ENCODE data around the gene BUB1. TPM values are rescaled to one million over a fixed set of nuclear protein-coding genes. Genes with fewer than 3 reads are reported as not detected.

Gene BUB1
- total RNA-seq, 4 donors from 2014 or later = 1.2 to 7.7 (median 3.2) TPM

DNA sequence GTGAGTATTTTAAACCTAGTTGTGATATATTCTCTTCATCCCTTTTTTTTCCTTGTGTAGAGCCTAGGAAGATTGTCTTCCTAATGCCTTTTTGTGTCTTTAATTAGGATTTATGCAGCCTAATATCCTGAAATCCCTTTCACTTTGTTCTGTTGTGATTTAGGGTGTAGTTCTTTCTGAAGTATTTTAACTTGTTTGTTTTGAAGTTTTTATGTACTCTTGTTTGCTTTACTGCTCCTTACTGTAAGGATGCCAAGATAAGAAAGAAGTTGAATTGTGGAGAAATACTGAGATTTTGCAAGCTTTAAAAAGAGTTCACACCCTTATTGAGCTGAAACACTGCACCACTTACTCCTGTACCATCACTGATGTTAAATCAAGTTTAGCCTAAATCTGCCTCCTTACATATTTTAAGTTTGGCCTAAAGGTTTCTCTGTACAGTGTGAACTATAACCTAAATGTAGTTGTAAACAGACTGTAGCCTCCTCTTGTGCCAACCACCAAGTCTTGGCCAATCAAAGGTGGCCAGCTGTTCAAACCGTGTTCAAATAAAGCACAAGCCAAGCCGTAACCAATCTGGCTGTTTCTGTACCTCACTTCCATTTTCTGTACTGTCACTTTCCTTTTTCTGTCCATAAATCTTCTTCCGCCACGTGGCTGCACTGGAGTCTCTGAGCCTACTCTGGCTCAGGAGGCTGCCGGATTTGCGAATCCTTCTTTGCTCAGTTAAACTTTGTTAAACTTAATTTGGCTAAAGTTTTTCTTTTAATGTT, 36.8 kb upstream of the BUB1 start:
- H3K36me3 ChIP-seq = no peaks in the 10 kb centered on the region
- H3K4me1 ChIP-seq = no peaks in the 10 kb centered on the region
- no peaks in the 10 kb centered on the region for H3K9me3 ChIP-seq
- WGBS = 52% methylated on average over 6 of the region's 6 CpGs
- TF ChIP-seq, protein P1, sequence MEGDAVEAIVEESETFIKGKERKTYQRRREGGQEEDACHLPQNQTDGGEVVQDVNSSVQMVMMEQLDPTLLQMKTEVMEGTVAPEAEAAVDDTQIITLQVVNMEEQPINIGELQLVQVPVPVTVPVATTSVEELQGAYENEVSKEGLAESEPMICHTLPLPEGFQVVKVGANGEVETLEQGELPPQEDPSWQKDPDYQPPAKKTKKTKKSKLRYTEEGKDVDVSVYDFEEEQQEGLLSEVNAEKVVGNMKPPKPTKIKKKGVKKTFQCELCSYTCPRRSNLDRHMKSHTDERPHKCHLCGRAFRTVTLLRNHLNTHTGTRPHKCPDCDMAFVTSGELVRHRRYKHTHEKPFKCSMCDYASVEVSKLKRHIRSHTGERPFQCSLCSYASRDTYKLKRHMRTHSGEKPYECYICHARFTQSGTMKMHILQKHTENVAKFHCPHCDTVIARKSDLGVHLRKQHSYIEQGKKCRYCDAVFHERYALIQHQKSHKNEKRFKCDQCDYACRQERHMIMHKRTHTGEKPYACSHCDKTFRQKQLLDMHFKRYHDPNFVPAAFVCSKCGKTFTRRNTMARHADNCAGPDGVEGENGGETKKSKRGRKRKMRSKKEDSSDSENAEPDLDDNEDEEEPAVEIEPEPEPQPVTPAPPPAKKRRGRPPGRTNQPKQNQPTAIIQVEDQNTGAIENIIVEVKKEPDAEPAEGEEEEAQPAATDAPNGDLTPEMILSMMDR (IDR thresholded peaks at IDR 0.05) = no peak
- TF ChIP-seq POLR2A (IDR thresholded peaks at IDR 0.05) = no peak
- no peak overlapping the region for H3K4me3 ChIP-seq
- H3K27me3 ChIP-seq = peaks cover 14% of the 10 kb centered on the region
- no peak overlapping the region for H3K27ac ChIP-seq
- DNase-seq (ENCODE audit: low spot score in 2 of 2) = no peak

DNA sequence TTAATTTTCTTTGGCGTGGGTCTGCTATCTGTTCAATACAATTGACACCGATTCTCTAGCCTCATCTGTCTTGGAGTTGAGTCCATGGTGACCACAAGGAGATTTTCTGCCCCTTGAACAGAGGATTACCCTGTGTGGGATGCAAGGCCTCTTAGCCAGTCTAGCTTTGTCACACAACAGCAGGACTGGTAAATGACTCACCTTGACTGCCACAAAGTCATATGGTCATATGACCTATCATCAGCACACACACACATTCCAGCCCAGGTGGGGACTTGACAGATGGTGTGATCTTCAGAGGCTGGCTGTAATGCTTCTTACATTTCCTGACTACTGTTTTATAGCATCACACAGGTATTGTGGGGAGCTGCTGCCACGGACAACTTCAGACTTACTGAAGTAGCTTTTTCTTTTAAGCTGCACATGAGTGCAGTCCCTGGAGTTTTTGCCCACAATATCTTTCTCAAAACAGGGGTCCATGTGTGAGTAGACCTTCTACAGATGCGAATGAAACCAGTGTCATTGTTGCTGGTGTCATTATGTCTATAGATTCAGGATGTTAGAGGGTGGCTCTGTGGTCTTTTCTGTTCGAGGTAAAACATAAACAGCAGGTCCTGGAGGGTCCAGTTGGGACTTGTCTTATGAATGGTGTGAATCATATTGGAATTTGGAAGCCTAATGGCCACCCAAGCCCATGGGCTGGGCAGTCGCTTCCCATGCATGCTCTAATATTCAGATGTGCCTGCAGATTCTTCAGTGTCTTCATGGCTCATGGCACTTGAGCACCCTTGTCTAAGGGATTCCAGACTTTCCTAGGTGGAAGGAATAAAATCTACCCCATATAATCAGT, 35.9 kb upstream of the BUB1 start:
- H3K4me3 ChIP-seq = no peak overlapping the region
- no peak for DNase-seq (ENCODE audit: low spot score in 2 of 2)
- H3K36me3 ChIP-seq = no peaks in the 10 kb centered on the region
- H3K27me3 ChIP-seq = peaks cover 14% of the 10 kb centered on the region
- no peaks in the 10 kb centered on the region for H3K9me3 ChIP-seq
- WGBS = 81% methylated on average over 6 of the region's 6 CpGs
- no peaks in the 10 kb centered on the region for H3K4me1 ChIP-seq
- H3K27ac ChIP-seq = no peak overlapping the region
- TF ChIP-seq POLR2A (IDR thresholded peaks at IDR 0.05) (no peak), POLR2AphosphoS5 (IDR thresholded peaks at IDR 0.05) (no peak), EP300 (IDR thresholded peaks at IDR 0.05) (no peak)
- TF ChIP-seq, protein P1 (IDR thresholded peaks at IDR 0.05) = no peak

DNA sequence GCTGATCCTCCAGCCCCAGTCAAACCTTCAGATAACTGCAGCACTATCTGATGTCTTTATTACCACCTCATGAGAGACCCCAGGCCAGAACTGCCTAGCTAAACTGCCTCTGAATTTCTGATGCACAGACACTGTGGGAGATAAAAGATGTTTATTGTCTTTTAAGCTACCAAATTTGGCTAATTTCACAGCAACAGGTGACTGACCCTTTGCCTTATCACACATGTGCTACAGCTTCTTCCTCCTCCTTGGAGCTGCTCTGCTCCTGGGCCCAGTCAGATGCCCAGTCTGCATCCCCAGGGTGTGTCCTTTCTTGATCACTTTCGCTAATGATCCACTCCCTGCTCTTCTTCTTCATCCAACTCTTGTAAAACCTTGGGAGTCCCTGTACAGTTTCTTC, 34.9 kb upstream of the BUB1 start:
- no peak for DNase-seq (ENCODE audit: low spot score in 2 of 2)
- TF ChIP-seq, protein P1 (IDR thresholded peaks at IDR 0.05) = no peak
- TF ChIP-seq EP300 (IDR thresholded peaks at IDR 0.05) = no peak
- TF ChIP-seq POLR2AphosphoS5 (IDR thresholded peaks at IDR 0.05) = no peak
- WGBS = 100% methylated on average over 1 of the region's 1 CpG
- Histone ChIP-seq H3K9me3 (no peaks in the 10 kb centered on the region), H3K27ac (no peak overlapping the region), H3K27me3 (peaks cover 14% of the 10 kb centered on the region), H3K4me3 (no peak overlapping the region), H3K36me3 (no peaks in the 10 kb centered on the region), H3K4me1 (no peaks in the 10 kb centered on the region)

- peaks cover 11% of the 10 kb centered on the region for H3K27me3 ChIP-seq
- no peak for DNase-seq (ENCODE audit: low spot score in 2 of 2)
- H3K27ac ChIP-seq = no peak overlapping the region
- TF ChIP-seq EP300 (IDR thresholded peaks at IDR 0.05) = no peak
- TF ChIP-seq POLR2A (IDR thresholded peaks at IDR 0.05) = no peak
- TF ChIP-seq POLR2AphosphoS5 (IDR thresholded peaks at IDR 0.05) = no peak
- TF ChIP-seq, protein P1 (IDR thresholded peaks at IDR 0.05) = no peak
- no peaks in the 10 kb centered on the region for H3K9me3 ChIP-seq
- no peaks in the 10 kb centered on the region for H3K4me1 ChIP-seq
- 31% methylated on average over 1 of the region's 1 CpG for WGBS
- H3K36me3 ChIP-seq = no peaks in the 10 kb centered on the region
- no peak overlapping the region for H3K4me3 ChIP-seq
Observed at GRCh38 chr2:110708455-110708854, 30.6 kb upstream of the BUB1 start.

- TF ChIP-seq POLR2AphosphoS5 (IDR thresholded peaks at IDR 0.05) = no peak
- no peak for TF ChIP-seq POLR2A (IDR thresholded peaks at IDR 0.05)
- TF ChIP-seq EP300 (IDR thresholded peaks at IDR 0.05) = no peak
- TF ChIP-seq, protein P1 (IDR thresholded peaks at IDR 0.05) = no peak
- no peak for DNase-seq (ENCODE audit: low spot score in 2 of 2)
- Histone ChIP-seq H3K9me3 (no peaks in the 10 kb centered on the region), H3K27me3 (peaks cover 11% of the 10 kb centered on the region), H3K4me1 (no peaks in the 10 kb centered on the region), H3K4me3 (no peak overlapping the region), H3K27ac (no peak overlapping the region), H3K36me3 (no peaks in the 10 kb centered on the region)
- WGBS = 54% methylated on average over 1 of the region's 1 CpG
Observed at GRCh38 chr2:110707386-110707965, 29.6 kb upstream of the BUB1 start.
